ENCODE data around the gene ACSF2. TPM values are rescaled to one million over a fixed set of nuclear protein-coding genes. Genes with fewer than 3 reads are reported as not detected.

ACSF2 gene
- total and polyA plus RNA-seq, 2 donors (not counting 3 experiments of a cell fraction or from before 2014, with no cell fraction given), result 33.2 to 37.2 TPM

- Histone ChIP-seq H3K36me3 (ENCODE audit: control insufficient read depth in 2 of 2, extremely low read depth in 1 of 2, insufficient read depth in 2 of 2, low read length in 2 of 2) (peaks cover 9 to 23% of the 10 kb centered on the region in 2 experiments), H3K4me1 (ENCODE audit: control insufficient read depth, extremely low read depth, insufficient read depth, low read length) (no peaks in the 10 kb centered on the region), H3K4me2 (ENCODE audit: insufficient read depth, low read length) (no peak overlapping the region), H3K9ac (replicated peaks; ENCODE audit: extremely low read depth, insufficient read depth, low read length) (no peak overlapping the region), H4K20me1 (replicated peaks; ENCODE audit: control insufficient read depth, extremely low read depth, insufficient read depth, low read length) (no peaks in the 10 kb centered on the region), H3K27me3 (ENCODE audit: control insufficient read depth in 2 of 2, insufficient read depth in 2 of 2, low read length in 2 of 2) (no peaks in the 10 kb centered on the region), H3K79me2 (ENCODE audit: control insufficient read depth, insufficient read depth, low read length) (no peaks in the 10 kb centered on the region), H2AFZ (ENCODE audit: low read depth, low read length) (no peak overlapping the region), H3K9me3 (replicated peaks; ENCODE audit: control insufficient read depth, insufficient read depth, low read length) (no peaks in the 10 kb centered on the region), H3K9me1 (replicated peaks; ENCODE audit: control insufficient read depth, extremely low read depth, insufficient read depth, low read length) (no peaks in the 10 kb centered on the region), H3K27ac (ENCODE audit: insufficient read depth, low read depth, low read length) (no peak overlapping the region), H3K4me3 (replicated peaks in 1 of 3; ENCODE audit: insufficient read depth in 1 of 3, low read depth in 1 of 3, low read length in 3 of 3) (no peak overlapping the region)
- DNase-seq (ENCODE audit: low read depth, low spot score) (no peak), FAIRE-seq (no peak)
- TF ChIP-seq FOS (IDR thresholded peaks at IDR 0.05; ENCODE audit: borderline replicate concordance, insufficient read depth, low read length), result no peak
- no peak for TF ChIP-seq CTCF (IDR thresholded peaks at IDR 0.05; ENCODE audit: extremely low read depth in 1 of 2, insufficient read depth in 1 of 2, low read depth in 1 of 2, low read length in 2 of 2)
- TF ChIP-seq JUN (IDR thresholded peaks at IDR 0.05; ENCODE audit: borderline replicate concordance, insufficient read depth, insufficient read length, low read depth), result no peak
- TF ChIP-seq MAX (IDR thresholded peaks at IDR 0.05; ENCODE audit: insufficient read depth, insufficient read length), result no peak
- no peak for TF ChIP-seq MYC (IDR thresholded peaks at IDR 0.05; ENCODE audit: low read depth, low read length)
- TF ChIP-seq POLR2A (IDR thresholded peaks at IDR 0.05; ENCODE audit: low read depth, low read length), result no peak
- no peak for TF ChIP-seq GATA2 (IDR thresholded peaks at IDR 0.05; ENCODE audit: insufficient read depth, insufficient read length, low read depth, low read length)
- no peak for TF ChIP-seq EZH2 (IDR thresholded peaks at IDR 0.05; ENCODE audit: borderline replicate concordance, low read depth, low read length, severe bottlenecking)
- TF ChIP-seq POLR2AphosphoS5 (IDR thresholded peaks at IDR 0.05; ENCODE audit: insufficient read depth, low read depth, low read length), result no peak
- intact Hi-C loops (cut with micrococcal nuclease), result no loop called here
- dilution Hi-C loops (cut with MboI; ENCODE audit: extremely low pct_ligation_motif_present, low sequenced_read_pairs), result no loop called here
- ChIA-PET CTCF (interaction anchor here (1.1 kb wide), 1 partner anchor 14 kb away, joined by 3 read pairs; no protein-coding TSS in a partner anchor), POLR2A (no interaction called here)
- no TSS peak for BruUV-seq (replicated peaks)
Measured at GRCh38 chr17:50379351-50380132, 46.5 kb upstream of the ACSF2 start.

All from endothelial cell of umbilical vein (primary cell).